ENCODE results near the gene NOS1AP.

DNA sequence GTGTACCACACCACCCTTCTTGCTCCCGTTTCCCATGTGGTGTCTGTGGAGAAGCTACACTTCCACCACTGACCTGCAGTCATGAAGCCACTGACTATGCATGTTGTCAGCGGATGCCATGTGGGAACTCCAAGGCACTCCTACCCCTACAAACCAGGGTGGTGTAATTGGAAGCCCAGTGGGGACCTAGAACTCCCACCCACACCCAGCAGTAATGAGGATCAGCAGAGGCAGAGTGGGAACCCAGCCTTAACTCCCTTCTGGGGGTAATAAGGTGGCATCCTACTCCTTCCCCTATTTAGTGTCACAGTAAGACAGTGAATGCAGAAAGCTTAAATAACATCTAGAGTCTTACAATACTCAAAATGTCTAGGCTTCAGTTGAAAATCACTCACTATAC lies 228.8 kb downstream of the NOS1AP start:
- TF ChIP-seq, protein P1, sequence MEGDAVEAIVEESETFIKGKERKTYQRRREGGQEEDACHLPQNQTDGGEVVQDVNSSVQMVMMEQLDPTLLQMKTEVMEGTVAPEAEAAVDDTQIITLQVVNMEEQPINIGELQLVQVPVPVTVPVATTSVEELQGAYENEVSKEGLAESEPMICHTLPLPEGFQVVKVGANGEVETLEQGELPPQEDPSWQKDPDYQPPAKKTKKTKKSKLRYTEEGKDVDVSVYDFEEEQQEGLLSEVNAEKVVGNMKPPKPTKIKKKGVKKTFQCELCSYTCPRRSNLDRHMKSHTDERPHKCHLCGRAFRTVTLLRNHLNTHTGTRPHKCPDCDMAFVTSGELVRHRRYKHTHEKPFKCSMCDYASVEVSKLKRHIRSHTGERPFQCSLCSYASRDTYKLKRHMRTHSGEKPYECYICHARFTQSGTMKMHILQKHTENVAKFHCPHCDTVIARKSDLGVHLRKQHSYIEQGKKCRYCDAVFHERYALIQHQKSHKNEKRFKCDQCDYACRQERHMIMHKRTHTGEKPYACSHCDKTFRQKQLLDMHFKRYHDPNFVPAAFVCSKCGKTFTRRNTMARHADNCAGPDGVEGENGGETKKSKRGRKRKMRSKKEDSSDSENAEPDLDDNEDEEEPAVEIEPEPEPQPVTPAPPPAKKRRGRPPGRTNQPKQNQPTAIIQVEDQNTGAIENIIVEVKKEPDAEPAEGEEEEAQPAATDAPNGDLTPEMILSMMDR (IDR thresholded peaks at IDR 0.05; ENCODE audit: extremely low read depth in 1 of 2, insufficient read depth in 1 of 2, low read depth in 1 of 2, low read length in 2 of 2): no peak
- no peak for TF ChIP-seq POLR2A (IDR thresholded peaks at IDR 0.05; ENCODE audit: low read depth, low read length)
